Fibroblast of mammary gland (primary cell): ENCODE data around the gene SCAMP3.
"Not testable (repeated sequence)": the region's sequence is repeated elsewhere in the genome, so short reads cannot be mapped to it uniquely, and the experiment has no call there.

Experiments
- DNase-seq: peaks from one replicate; pipeline ENCODE4 v3.0.0-alpha.2; 2010; ENCODE audit warnings: low read depth
- H3K4me3 ChIP-seq: 2 replicates; pipeline ENCODE4 v1.5.1; 2011; ENCODE audit warnings: low read depth, mild to moderate bottlenecking, low read length, moderate library complexity; ENCODE audit not compliant: control insufficient read depth
- TF ChIP-seq, protein P1 (sequence below): conservative IDR thresholded peaks from 2 replicates; pipeline ENCODE4 v1.5.1; 2011; ENCODE audit warnings: low read depth, low read length, inconsistent platforms; ENCODE audit not compliant: control insufficient read depth, insufficient read depth

The SCAMP3 gene

DNA sequence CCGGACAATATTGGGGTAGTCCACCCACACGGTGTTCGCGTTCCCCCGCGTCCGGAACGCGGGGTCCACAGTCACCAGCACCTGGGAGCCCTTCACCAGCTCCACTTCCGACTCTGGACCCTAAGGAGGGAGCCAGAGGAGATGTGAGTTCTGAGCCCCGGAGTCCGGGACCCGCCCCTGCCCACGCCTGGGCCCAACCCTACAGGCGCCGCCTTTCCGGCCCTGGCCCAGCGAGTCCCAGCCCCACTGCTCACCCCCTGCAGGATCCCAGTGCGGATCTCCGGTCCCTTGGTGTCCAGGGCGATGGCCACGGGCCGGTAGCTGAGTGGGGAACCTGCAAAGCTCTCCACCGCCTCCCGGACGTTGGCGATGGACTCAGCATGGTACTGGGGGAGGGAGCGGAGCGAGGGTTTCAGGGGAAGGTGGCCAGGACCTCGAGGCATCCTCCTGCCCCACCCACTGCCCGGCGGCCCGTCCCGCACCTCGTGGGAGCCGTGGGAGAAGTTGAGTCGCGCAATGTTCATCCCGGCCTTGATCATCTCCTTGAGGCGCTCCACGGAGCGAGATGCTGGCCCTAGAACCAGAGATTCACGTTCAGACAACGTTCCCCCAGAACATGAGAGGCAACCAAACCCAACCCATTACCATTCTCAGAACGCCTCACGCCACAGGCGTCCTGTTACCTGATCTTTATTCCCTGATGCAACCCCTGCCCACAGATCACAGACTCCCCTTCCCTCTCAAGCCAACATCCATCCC is 33.2 kb upstream of the SCAMP3 start:
- TF ChIP-seq, protein P1, sequence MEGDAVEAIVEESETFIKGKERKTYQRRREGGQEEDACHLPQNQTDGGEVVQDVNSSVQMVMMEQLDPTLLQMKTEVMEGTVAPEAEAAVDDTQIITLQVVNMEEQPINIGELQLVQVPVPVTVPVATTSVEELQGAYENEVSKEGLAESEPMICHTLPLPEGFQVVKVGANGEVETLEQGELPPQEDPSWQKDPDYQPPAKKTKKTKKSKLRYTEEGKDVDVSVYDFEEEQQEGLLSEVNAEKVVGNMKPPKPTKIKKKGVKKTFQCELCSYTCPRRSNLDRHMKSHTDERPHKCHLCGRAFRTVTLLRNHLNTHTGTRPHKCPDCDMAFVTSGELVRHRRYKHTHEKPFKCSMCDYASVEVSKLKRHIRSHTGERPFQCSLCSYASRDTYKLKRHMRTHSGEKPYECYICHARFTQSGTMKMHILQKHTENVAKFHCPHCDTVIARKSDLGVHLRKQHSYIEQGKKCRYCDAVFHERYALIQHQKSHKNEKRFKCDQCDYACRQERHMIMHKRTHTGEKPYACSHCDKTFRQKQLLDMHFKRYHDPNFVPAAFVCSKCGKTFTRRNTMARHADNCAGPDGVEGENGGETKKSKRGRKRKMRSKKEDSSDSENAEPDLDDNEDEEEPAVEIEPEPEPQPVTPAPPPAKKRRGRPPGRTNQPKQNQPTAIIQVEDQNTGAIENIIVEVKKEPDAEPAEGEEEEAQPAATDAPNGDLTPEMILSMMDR = no peak
- DNase-seq = no peak
- no peak overlapping the region for H3K4me3 ChIP-seq

DNA sequence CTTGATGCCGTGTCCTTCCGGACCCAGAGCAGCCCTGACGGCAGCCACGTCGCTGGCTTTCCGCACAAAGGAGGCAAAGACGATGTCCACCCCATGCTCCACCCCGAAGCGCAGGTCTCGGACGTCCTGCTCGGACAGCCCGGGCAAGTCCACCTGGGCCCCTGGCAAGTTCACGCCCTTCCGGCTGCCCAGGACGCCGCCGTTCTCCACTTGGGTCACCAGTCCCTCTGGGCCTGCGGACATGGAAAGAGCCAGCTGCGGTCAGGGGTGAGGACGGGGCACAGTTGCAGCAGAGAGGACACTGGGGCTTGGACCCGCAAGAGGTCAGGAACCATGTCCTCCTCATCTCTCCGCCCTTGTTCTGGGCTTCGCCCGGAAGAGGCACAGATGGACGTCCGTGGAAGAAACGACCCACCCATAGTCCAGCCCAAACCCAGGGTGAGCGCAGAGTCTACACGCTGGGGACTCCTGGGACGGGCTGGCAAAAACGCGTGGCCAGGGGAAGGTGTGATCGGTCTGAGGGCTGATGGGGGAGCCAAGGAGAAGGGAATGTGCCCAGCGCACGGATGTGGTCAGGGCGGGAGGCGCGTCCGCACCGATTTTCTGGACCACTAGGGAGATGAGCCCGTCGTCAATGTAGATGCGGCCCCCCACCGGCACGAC is 32.5 kb upstream of the SCAMP3 start:
- H3K4me3 ChIP-seq = no peak overlapping the region
- TF ChIP-seq, protein P1 = no peak
- no peak for DNase-seq

DNA sequence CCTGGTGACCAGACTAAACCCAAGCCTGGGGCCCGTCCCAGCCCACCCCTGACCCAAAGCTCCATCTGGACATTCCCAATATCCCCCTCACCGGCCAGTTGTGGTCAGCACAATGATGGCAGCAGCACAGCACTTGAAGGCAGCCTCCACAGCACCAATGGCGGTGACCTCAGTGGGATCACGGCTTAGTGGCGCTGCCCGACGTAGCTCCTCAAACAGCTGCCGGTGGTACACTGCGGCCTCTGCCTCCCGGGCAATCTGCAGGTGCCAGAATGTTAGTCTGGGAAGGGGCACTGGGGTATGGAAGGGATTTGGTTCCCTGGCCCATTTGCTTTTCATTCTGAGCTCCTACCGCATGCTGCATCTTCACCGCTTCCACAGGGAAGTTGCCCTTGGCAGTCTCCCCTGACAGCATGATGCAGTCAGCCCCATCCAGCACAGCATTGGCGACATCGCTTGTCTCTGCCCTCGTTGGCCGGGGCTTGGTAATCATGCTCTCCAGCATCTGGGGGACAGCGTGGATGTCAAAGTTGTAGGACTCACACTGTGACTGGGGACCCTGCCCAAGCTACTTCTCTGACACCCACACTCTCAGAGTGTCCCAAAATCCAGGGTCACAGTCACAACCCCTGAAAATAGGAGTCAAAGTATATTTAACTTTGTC is 31.1 kb upstream of the SCAMP3 start:
- DNase-seq = no peak
- H3K4me3 ChIP-seq = no peak overlapping the region
- TF ChIP-seq, protein P1 = no peak

DNA sequence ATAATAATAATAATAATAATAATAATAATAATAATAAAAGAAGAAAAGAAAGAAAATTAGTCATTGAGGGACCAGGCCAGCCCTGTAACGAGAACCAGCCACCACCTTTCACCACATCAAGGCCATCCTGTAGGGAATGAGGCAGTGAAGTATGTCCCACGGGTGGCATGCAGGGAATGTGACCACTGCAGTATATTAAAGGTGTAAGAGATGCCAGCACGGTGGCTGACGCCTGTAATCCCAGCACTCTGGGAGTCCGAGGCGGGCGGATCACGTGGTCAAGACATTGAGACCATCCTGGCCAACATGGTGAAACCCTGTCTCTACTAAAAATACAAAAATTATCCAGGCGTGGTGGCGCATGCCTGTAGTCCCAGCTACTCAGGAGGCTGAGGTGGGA is 28.8 kb upstream of the SCAMP3 start:
- H3K4me3 ChIP-seq, DNase-seq: not testable (repeated sequence)

DNA sequence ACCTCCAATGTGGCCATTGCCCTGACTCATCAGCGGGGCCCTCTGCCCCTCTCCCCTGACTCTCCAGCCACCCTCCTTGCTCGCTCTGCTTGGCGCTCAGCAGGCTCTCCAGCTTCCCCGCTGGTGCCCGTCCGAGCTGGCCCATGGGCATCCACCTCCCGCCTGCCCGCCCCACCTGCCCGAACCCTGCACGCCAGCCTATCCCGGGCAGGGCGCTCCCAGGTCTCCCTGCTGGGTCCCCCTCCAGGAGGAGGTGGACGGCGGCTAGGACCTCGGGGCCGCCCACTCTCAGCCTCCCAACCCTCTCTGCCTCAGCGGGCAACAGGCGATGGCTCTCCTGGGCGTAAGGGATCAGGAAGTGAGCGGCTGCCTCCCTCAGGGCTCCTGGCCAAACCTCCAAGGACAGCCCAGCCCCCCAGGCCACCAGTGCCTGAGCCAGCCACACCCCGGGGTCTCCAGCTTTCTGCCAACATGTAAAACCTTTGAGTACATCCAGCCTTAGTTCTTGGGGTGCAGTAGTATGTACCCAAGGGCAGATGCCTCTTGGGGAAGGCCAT is 25.9 kb upstream of the SCAMP3 start:
- no peak for DNase-seq

DNA sequence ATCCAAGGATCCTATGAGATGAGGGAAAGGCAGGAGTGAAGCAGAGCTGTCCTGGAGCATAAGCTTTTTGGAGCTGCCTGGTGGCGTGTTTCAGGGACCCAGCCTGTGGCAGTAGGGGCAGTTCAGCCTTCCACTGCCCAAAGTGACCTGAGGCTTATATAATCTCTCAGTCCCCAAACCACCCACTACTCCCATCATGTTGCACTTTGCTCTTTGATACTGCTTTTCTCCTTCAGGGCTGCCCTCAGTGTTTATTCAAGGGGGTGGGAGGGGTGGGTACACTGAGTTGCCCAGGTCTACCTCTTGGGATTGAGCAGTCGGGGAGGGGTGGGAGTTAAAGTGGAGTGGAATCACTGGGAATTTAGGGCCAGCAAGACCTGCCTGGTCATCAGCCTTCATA is 24.4 kb upstream of the SCAMP3 start:
- TF ChIP-seq, protein P1 = no peak
- H3K4me3 ChIP-seq = no peak overlapping the region
- no peak for DNase-seq

More for the DNA sequence above, 25.9 kb upstream of the SCAMP3 start:
- H3K4me3 ChIP-seq = no peak overlapping the region
- TF ChIP-seq, protein P1 = no peak

DNA sequence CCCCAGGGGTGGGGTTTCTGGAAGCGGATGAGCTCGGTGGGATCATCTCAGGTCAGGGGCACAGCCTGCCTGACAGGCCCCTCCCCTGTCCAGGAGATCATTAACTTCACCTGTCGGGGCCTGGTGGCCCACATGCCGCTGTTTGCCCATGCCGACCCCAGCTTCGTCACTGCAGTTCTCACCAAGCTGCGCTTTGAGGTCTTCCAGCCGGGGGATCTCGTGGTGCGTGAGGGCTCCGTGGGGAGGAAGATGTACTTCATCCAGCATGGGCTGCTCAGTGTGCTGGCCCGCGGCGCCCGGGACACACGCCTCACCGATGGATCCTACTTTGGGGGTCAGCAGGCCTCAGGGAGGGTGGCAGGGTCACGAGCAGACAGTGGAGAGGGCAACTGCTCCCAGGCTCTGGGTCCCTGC is 23.5 kb upstream of the SCAMP3 start:
- TF ChIP-seq, protein P1 = no peak
- no peak overlapping the region for H3K4me3 ChIP-seq
- DNase-seq = no peak
